UCSD-AML1 (cell line): Measurements from ENCODE around the gene UNC5B.

Experiments
- DNase-seq: peaks from one replicate; lab custom pipeline; 2025; ENCODE audit not compliant: unreplicated experiment; lab: John Stamatoyannopoulos, UW

Gene UNC5B

GRCh38 chr10:71237843-71238623, 25.7 kb downstream of the UNC5B start:
- no peak for DNase-seq

GRCh38 chr10:71238626-71239025, 26.3 kb downstream of the UNC5B start:
- no peak for DNase-seq

GRCh38 chr10:71239131-71239915, 27.0 kb downstream of the UNC5B start:
- DNase-seq, result no peak

- DNase-seq, result peak; percentile 68
Observed at GRCh38 chr10:71239946-71240795, 27.8 kb downstream of the UNC5B start.

- DNase-seq, result no peak
Observed at GRCh38 chr10:71241114-71241829, 28.9 kb downstream of the UNC5B start.

- peak; percentile 43 for DNase-seq
Observed at GRCh38 chr10:71241830-71242621, 29.7 kb downstream of the UNC5B start.

GRCh38 chr10:71242622-71243009, 30.2 kb downstream of the UNC5B start:
- DNase-seq, result no peak

- DNase-seq, result no peak
Observed at GRCh38 chr10:71243756-71244395, 31.5 kb downstream of the UNC5B start.

GRCh38 chr10:71244431-71245419, 32.4 kb downstream of the UNC5B start:
- DNase-seq, result peak; percentile 61

- DNase-seq, result no peak
Observed at GRCh38 chr10:71245420-71246325, 33.3 kb downstream of the UNC5B start.

- DNase-seq, result peak; percentile 32
Observed at GRCh38 chr10:71246591-71247413, 34.4 kb downstream of the UNC5B start.

- DNase-seq, result no peak
Observed at GRCh38 chr10:71247414-71247705, 35.0 kb downstream of the UNC5B start.

- no peak for DNase-seq
Observed at GRCh38 chr10:71247804-71248203, 35.4 kb downstream of the UNC5B start.

GRCh38 chr10:71248210-71248609, 35.8 kb downstream of the UNC5B start:
- no peak for DNase-seq

- no peak for DNase-seq
Observed at GRCh38 chr10:71249996-71250395, 37.6 kb downstream of the UNC5B start.

GRCh38 chr10:71250405-71250804, 38.0 kb downstream of the UNC5B start:
- no peak for DNase-seq

GRCh38 chr10:71250842-71251241, 38.5 kb downstream of the UNC5B start:
- no peak for DNase-seq
